SIG-M5 treated with dmso at 0.1 percent for 504 hours (cell line): Measurements from ENCODE around the gene MAPK7.

ENCODE experiments used
- DNase-seq: peaks from one replicate; lab custom pipeline; 2025; ENCODE audit not compliant: unreplicated experiment; lab: John Stamatoyannopoulos, UW

MAPK7 gene

GRCh38 chr17:19377602-19378415 lies 489 bp upstream of the MAPK7 start:
- DNase-seq: peak; percentile 98

GRCh38 chr17:19379361-19380065 lies 1.2 kb downstream of the MAPK7 start:
- DNase-seq: no peak

- DNase-seq: no peak
Observed at GRCh38 chr17:19380481-19381301, 2.4 kb downstream of the MAPK7 start.

GRCh38 chr17:19381361-19381740 lies 3.1 kb downstream of the MAPK7 start:
- DNase-seq: no peak

- DNase-seq: no peak
Observed at GRCh38 chr17:19381741-19382444, 3.6 kb downstream of the MAPK7 start.

- no peak for DNase-seq
Observed at GRCh38 chr17:19382531-19383444, 4.5 kb downstream of the MAPK7 start.

GRCh38 chr17:19383681-19384470 lies 5.6 kb downstream of the MAPK7 start:
- DNase-seq: no peak

- peak; percentile 64 for DNase-seq
Observed at GRCh38 chr17:19384723-19385391, 6.6 kb downstream of the MAPK7 start.

GRCh38 chr17:19385521-19385983 lies 7.3 kb downstream of the MAPK7 start:
- no peak for DNase-seq

GRCh38 chr17:19386051-19386929 lies 8.0 kb downstream of the MAPK7 start:
- DNase-seq: peak; percentile 96

GRCh38 chr17:19386974-19387920 lies 8.9 kb downstream of the MAPK7 start, which contains the start of gene MFAP4:
Gene MFAP4, minus strand, starts transcription at chr17:19387190. Its CDS starts 35 bp downstream, at chr17:19387155.
- DNase-seq: peak; percentile 79

GRCh38 chr17:19387921-19388521 lies 9.7 kb downstream of the MAPK7 start:
- DNase-seq: peak; percentile 34

GRCh38 chr17:19388791-19389785 lies 10.8 kb downstream of the MAPK7 start:
- DNase-seq: no peak

- no peak for DNase-seq
Observed at GRCh38 chr17:19390951-19391350, 12.7 kb downstream of the MAPK7 start.

GRCh38 chr17:19391432-19391831 lies 13.1 kb downstream of the MAPK7 start:
- no peak for DNase-seq
